Endothelial cell of hepatic sinusoid (primary cell): ENCODE data around the gene CCDC124.
"Not testable (repeated sequence)": the region's sequence is repeated elsewhere in the genome, so short reads cannot be mapped to it uniquely, and the experiment has no call there.

Experiments used
- in situ Hi-C: cut with HindIII; loops from 2 replicates; pipeline ENCODE4 v1.10.0; 2017; ENCODE audit warnings: low sequenced_read_pairs

CCDC124 gene

GRCh38 chr19:17977488-17977887, 44.7 kb downstream of the CCDC124 start:
- in situ Hi-C loops: no loop called here

- in situ Hi-C loops: no loop called here
These were observed 48.8 kb downstream of the CCDC124 start for GRCh38 chr19:17981611-17982010.

- in situ Hi-C loops: no loop called here
These were observed 49.6 kb downstream of the CCDC124 start for GRCh38 chr19:17982430-17982829.

- in situ Hi-C loops: no loop called here
These were observed 52.4 kb downstream of the CCDC124 start for GRCh38 chr19:17985037-17985818.

- in situ Hi-C loops: not testable (repeated sequence)
These were observed 53.8 kb downstream of the CCDC124 start for GRCh38 chr19:17986569-17986968.

- in situ Hi-C loops: no loop called here
These were observed 55.3 kb downstream of the CCDC124 start for GRCh38 chr19:17988161-17988560.

GRCh38 chr19:17989425-17990094, 56.7 kb downstream of the CCDC124 start:
- in situ Hi-C loops: no loop called here

GRCh38 chr19:17993076-17993813, 60.4 kb downstream of the CCDC124 start:
- in situ Hi-C loops: no loop called here
